ENCODE data around the gene CACNG4. TPM values are rescaled to one million over a fixed set of nuclear protein-coding genes. Genes with fewer than 3 reads are reported as not detected.

CACNG4 gene
- total RNA-seq, 4 donors from 2014 or later, result 1.7 to 12.5 (median 2.9) TPM

- WGBS, result 54% methylated on average over 10 of the region's 10 CpGs
- intact Hi-C loops (cut with DNase I), result no loop called here
- H3K27ac ChIP-seq (replicated peaks in 1 of 4), result peak overlapping the region; percentile 60 to 84 (median 82)
- peaks cover 0 to 5% (median 0%) of the 10 kb centered on the region in 4 donors for H3K27me3 ChIP-seq
- DNase-seq (ENCODE audit: extremely low spot score), result no peak
- H3K9me3 ChIP-seq, result no peaks in the 10 kb centered on the region
- no peaks in the 10 kb centered on the region for H3K36me3 ChIP-seq
- H3K4me1 ChIP-seq, result peaks cover 0 to 34% (median 30%) of the 10 kb centered on the region in 4 donors
- TF ChIP-seq CTCF (IDR thresholded peaks at IDR 0.05), result no peak
- TF ChIP-seq POLR2A (IDR thresholded peaks at IDR 0.05; ENCODE audit: low read depth), result no peak
- no peak for TF ChIP-seq EP300 (IDR thresholded peaks at IDR 0.05)
- TF ChIP-seq POLR2AphosphoS5 (IDR thresholded peaks at IDR 0.05), result peak; percentile 69 to 85
- H3K4me3 ChIP-seq, result no peak overlapping the region
Observed at GRCh38 chr17:66952031-66952524, 12.4 kb upstream of the CACNG4 start.

- peaks cover 0 to 43% (median 38%) of the 10 kb centered on the region in 4 donors for H3K4me1 ChIP-seq
- DNase-seq (ENCODE audit: extremely low spot score), result no peak
- intact Hi-C loops (cut with DNase I), result no loop called here
- H3K36me3 ChIP-seq, result no peaks in the 10 kb centered on the region
- H3K27ac ChIP-seq (replicated peaks in 1 of 4), result peak overlapping the region; percentile 60 to 84 (median 82)
- WGBS, result 86% methylated on average over 12 of the region's 14 CpGs
- H3K4me3 ChIP-seq, result no peak overlapping the region
- TF ChIP-seq CTCF (IDR thresholded peaks at IDR 0.05) (no peak), POLR2AphosphoS5 (IDR thresholded peaks at IDR 0.05) (peak in 1 of 2 donors; percentile 36)
- H3K27me3 ChIP-seq, result no peaks in the 10 kb centered on the region
- no peaks in the 10 kb centered on the region for H3K9me3 ChIP-seq
Observed at GRCh38 chr17:66952681-66953629, 11.6 kb upstream of the CACNG4 start.

GRCh38 chr17:66953630-66954020, 10.9 kb upstream of the CACNG4 start:
- peak overlapping the region; percentile 60 to 84 (median 82) for H3K27ac ChIP-seq (replicated peaks in 1 of 4)
- no peak overlapping the region for H3K4me3 ChIP-seq
- peaks cover 3 to 49% (median 44%) of the 10 kb centered on the region in 4 donors for H3K4me1 ChIP-seq
- no peaks in the 10 kb centered on the region for H3K9me3 ChIP-seq
- intact Hi-C loops (cut with DNase I), result no loop called here
- TF ChIP-seq POLR2AphosphoS5 (IDR thresholded peaks at IDR 0.05) (peak in 1 of 2 donors; percentile 48), CTCF (IDR thresholded peaks at IDR 0.05) (no peak)
- H3K27me3 ChIP-seq, result no peaks in the 10 kb centered on the region
- 25% methylated on average over 7 of the region's 7 CpGs for WGBS
- no peaks in the 10 kb centered on the region for H3K36me3 ChIP-seq
- no peak for DNase-seq (ENCODE audit: extremely low spot score)

- H3K27ac ChIP-seq (replicated peaks in 1 of 4), result peak overlapping the region in 1 of 4 donors; percentile 80
- TF ChIP-seq POLR2A (IDR thresholded peaks at IDR 0.05; ENCODE audit: low read depth) (no peak), POLR2AphosphoS5 (IDR thresholded peaks at IDR 0.05) (no peak), CTCF (IDR thresholded peaks at IDR 0.05) (no peak), EP300 (IDR thresholded peaks at IDR 0.05) (no peak)
- intact Hi-C loops (cut with DNase I), result no loop called here
- DNase-seq (ENCODE audit: extremely low spot score), result no peak
- WGBS, result 84% methylated on average over 3 of the region's 3 CpGs
- no peaks in the 10 kb centered on the region for H3K36me3 ChIP-seq
- H3K4me3 ChIP-seq, result no peak overlapping the region
- no peaks in the 10 kb centered on the region for H3K9me3 ChIP-seq
- no peaks in the 10 kb centered on the region for H3K27me3 ChIP-seq
- peaks cover 3 to 55% (median 49%) of the 10 kb centered on the region in 4 donors for H3K4me1 ChIP-seq
Observed at GRCh38 chr17:66954632-66955031, 9.9 kb upstream of the CACNG4 start.

Data from esophagus muscularis mucosa (tissue), 4 donors.